ENCODE results near the gene WWC1.

GRCh38 chr5:168318240-168318639 is 26.8 kb downstream of the WWC1 start:
- TF ChIP-seq CTCF (IDR thresholded peaks at IDR 0.05) (no peak), POLR2A (IDR thresholded peaks at IDR 0.05) (no peak), POLR2AphosphoS5 (IDR thresholded peaks at IDR 0.05; ENCODE audit: insufficient read depth in 1 of 2, low read depth in 1 of 2) (no peak)

Data from vagina (tissue), 2 donors.